C4-2B (cell line): Measurements from ENCODE around the gene CCZ1.
"Not testable (repeated sequence)": the region's sequence is repeated elsewhere in the genome, so short reads cannot be mapped to it uniquely, and the experiment has no call there.

Experiments
- H3K27ac ChIP-seq: fragments of 450-650 bp; 2 replicates; pipeline ENCODE4 v1.5.1; 2017
- ZFX ChIP-seq: fragments of 450-650 bp; IDR thresholded peaks from 2 replicates; pipeline ENCODE4 v1.6.1; 2017
- TF ChIP-seq, protein P1 (sequence below): fragments of 450-650 bp; conservative IDR thresholded peaks from 2 replicates; pipeline ENCODE4 v1.5.1; 2017; ENCODE audit warnings: mild to moderate bottlenecking

Gene CCZ1

DNA sequence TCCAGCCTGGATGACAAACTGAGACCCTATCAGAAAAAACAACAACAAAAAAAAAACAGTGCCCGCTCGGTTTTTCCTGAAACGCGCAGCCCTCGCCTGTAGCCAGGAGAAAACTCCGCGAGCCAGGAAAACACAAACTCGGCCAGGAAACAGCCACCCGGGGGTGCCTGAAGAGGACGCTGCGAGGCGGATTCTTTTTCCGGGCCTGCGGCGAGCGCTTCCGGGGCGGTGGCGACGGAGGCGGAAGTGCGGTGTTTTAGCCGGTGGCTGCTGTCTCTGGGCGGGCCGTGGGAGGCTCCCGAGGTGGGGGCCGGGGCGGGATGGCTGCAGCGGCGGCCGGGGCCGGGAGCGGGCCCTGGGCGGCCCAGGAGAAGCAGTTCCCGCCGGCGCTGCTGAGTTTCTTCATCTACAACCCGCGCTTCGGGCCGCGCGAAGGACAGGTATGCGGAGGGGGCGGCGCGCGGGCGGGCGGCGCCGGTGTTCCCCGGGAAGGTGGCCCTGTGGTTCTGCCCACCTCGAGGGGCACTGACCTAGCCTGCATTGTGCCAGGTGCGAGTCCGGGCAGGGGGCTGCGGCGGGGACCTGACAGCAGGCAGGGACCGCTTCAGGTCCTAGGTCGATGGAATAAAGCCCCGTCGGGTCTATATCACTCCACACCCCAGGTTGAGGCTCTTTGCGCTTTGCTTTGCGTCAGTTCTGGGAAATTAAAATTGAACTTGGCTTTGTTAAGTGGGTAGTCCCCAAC, at the start of gene CCZ1:
TSS of gene CCZ1 (plus strand) at position 254 of the 745 bp plus-strand sequence. CDS start at position 321, 67 bp downstream.
- not testable (repeated sequence) for H3K27ac ChIP-seq

DNA sequence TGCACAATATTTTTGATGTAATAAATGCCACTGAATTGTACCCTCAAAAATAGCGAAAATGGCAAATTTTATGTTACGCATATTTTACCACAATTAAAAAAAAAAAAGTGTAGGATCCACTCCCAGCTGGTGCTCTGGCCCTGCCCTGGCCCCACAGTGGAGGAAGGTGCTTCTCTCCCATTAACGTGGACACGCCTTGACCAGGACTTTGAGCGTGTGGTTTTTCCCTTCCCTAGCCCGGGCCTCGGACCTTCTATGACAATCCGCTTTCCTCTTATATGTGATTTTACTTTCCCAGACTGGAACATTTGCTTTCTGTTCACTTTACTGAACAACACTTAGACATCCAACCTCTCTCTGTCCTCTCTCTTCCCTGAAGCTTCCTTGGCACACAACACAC, 47.6 kb upstream of the CCZ1 start:
- H3K27ac ChIP-seq = no peak overlapping the region
- no peak for TF ChIP-seq ZFX
- TF ChIP-seq, protein P1, sequence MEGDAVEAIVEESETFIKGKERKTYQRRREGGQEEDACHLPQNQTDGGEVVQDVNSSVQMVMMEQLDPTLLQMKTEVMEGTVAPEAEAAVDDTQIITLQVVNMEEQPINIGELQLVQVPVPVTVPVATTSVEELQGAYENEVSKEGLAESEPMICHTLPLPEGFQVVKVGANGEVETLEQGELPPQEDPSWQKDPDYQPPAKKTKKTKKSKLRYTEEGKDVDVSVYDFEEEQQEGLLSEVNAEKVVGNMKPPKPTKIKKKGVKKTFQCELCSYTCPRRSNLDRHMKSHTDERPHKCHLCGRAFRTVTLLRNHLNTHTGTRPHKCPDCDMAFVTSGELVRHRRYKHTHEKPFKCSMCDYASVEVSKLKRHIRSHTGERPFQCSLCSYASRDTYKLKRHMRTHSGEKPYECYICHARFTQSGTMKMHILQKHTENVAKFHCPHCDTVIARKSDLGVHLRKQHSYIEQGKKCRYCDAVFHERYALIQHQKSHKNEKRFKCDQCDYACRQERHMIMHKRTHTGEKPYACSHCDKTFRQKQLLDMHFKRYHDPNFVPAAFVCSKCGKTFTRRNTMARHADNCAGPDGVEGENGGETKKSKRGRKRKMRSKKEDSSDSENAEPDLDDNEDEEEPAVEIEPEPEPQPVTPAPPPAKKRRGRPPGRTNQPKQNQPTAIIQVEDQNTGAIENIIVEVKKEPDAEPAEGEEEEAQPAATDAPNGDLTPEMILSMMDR = no peak

DNA sequence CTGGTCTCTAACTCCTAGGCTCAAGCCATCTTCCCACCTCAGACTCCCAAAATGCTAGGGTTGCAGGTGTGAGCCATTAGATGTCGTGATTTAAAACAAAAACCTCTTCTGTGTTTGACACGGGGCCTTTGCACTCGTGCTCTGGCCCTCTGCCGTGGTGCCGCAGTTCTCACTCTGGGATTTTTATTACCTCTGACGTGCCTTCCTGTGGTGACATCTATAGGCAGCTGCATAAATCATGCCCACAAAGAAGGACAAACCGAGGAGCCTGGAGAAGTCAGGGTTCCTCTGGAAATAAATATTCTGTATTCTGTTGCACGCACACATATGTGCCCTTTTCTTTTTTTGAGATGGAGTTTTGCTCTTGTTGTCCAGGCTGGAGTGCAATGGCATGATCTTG, 43.8 kb upstream of the CCZ1 start:
- TF ChIP-seq, protein P1 = no peak
- TF ChIP-seq ZFX = no peak
- no peak overlapping the region for H3K27ac ChIP-seq

DNA sequence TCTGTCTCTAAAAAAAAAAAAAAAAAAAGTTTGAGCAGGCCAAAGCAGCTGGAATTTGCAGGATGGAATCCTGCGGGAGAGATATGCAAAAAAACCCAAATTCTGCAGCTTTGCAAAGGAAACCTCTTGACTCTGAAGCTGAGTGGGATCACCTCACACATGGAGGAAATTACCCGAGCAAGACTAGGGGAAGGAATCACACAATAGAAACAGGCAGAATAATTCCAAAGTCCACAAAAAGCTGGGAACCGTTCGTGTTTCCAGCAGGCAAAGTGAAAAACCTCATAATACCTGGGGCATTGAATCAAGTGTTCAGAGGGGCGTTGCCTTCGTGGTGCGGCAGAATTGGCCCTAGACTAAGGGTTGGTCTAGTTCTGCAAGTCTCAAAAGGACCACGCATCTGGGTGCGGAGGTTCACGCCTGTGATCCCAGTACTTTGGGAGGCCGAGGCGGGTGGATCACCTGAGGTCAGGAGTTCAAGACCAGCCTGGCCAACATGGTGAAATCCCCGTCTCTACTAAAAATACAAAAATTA, 41.4 kb upstream of the CCZ1 start:
- H3K27ac ChIP-seq = not testable (repeated sequence)

DNA sequence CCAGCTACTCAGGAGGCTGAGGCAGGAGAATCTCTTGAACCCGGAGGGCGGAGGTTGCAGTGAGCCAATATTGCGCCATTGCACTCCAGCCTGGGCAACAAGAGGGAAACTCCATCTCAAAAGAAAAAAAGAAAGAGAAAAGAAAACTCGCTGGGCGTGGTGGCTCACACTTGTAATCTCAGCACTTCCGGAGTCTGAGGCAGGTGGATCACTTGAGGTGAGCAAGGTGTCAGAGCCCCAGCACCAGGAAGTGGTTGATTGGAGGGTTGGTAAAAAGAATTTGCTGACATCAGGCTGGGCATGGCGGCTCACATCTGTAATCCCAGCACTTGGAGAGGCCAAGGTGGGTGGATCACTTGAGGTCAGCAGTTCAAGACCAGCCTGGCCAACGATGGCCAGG, 40.0 kb upstream of the CCZ1 start:
- not testable (repeated sequence) for H3K27ac ChIP-seq

DNA sequence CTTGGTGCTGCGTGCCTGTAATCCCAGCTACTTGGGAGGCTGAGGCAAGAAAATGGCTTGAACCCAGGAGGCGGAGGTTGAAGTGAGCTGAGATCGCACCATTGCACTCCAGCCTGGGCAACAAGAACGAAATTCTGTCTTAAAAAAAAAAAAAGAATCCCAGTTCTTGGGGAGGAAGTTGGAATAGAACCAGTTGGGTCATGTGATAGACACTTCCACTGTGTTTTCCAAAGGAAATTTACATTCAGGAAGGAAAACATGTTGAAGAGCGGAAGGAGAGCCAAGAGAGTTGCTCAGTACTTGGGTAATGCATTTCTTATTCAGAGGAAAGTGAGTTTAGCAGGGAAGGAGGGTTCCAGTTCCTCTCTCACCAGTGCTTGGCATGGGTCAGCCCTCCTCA, 37.3 kb upstream of the CCZ1 start:
- H3K27ac ChIP-seq = not testable (repeated sequence)

DNA sequence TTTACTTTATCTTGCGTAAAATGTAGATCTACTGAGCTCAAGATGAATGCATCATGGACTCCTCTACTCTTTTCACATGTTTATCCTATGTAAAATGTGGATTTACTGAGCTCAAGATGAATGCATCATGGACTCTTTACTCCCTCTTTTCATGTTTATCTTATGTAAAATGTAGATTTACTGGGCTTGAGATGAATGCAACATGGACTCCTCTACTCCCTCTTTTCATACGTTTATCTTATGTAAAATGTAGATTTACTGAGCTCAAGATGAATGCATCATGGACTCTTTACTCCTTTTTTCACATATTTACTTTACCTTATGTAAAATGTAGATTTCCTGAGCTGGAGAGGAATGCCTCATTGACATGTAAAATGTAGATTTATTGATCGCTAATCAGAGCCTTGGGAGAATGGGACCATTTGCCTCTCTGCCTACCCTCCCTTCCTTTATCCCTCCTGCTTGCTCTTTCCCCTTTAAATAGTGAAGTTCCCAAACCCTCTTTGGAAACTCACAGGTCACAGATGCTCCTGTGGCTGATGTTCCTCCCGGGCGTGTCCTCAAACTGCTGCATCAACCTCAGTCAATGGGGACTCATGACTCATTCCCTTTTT, 35.7 kb upstream of the CCZ1 start:
- H3K27ac ChIP-seq = not testable (repeated sequence)

DNA sequence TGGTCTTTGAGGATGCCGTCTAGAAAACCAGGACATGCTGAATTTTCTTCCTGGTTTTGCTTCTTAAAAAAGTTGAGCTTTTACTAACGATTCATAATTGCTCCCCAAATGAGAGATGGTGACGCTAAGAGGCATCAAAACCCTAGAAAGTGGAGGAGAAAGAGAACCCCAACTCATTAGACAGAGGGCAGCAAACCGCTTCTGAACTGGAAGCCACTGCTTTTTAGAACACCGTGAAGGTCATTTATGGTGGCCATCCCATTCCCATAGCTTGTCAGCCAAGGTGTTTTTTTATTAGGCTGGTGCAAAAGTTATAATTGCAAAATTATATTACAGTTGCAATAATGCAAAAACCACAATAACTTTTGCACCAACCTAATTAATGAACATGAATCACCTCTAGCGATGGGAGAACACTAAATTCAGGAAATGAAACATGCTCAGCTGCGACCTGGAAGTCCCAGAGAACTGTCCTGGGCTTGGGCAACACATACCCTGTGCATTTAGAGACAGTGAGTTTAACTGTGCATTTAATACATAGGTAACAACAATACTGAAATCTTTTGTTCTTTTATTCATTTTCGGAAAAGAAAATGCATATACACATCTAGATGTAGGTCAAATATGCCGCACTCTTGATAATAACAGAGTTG, 33.1 kb upstream of the CCZ1 start:
- H3K27ac ChIP-seq = not testable (repeated sequence)

DNA sequence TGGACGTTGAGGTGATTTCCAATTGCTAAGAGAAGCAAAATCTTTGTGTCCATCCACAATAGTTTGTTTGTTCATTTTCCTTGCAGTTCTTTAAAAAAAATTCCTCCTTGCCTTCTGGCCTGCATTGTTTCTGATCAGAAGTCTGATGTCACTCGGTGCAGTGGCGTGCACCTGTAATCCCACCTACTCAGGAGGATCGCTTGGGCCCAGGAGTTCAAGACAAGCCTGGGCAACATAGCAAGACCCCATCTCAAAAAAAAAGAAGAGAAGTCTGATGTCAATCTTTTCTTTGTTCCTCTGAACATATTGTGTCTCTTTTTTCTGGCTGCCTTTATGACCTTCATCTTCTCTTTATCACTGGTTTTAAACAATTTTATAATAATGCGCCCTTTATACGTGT, 31.5 kb upstream of the CCZ1 start:
- H3K27ac ChIP-seq = no peak overlapping the region
- no peak for TF ChIP-seq ZFX
- TF ChIP-seq, protein P1 = no peak

DNA sequence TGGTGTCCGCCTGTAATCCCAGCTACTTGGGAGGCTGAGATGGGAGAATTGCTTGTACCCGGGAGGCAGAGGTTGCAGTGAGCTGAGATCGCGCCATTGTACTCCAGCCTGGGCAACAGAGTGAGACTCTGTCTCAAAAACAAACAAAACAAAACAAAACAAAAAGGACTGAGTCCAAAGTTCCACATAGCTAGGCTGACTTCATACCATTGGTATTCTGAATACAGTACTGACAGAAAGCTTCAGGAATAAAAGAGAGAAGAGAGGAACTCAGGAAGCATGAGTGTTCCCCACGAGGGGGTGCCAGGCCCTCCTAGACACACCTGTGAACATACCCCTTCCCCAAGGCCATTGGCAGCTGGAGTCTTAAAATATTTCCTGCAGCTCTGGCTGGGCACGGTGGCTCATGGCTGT, 29.6 kb upstream of the CCZ1 start:
- not testable (repeated sequence) for H3K27ac ChIP-seq

DNA sequence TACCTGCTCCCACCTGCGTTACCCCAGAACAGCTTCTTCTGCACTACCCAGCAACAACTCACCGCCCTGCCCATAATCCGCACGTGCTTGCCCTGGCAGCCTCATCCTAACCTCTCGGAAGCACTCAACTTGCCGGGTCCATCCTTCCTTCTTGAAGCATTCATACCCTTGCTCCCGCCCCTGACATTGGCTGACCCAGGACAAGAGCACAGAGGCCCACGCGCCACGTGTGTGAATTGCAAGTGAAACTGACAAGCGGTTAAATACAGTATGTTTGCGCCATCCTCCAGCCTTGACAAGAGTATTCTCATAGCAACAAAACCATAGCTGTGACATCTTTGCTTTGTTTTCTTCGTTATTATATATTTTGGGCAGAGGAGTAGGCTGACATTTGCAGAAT, 28.8 kb upstream of the CCZ1 start:
- no peak overlapping the region for H3K27ac ChIP-seq
- TF ChIP-seq ZFX = no peak
- TF ChIP-seq, protein P1 = no peak
